GM12872 (cell line): ENCODE results near the gene DCLK1.

ENCODE experiments used
- TF ChIP-seq, protein P1 (sequence below): IDR thresholded peaks from 3 replicates; pipeline ENCODE4 v1.5.1; 2011; ENCODE audit warnings: low read depth, mild to moderate bottlenecking, low read length, moderate library complexity; ENCODE audit not compliant: insufficient read depth

Gene DCLK1

DNA sequence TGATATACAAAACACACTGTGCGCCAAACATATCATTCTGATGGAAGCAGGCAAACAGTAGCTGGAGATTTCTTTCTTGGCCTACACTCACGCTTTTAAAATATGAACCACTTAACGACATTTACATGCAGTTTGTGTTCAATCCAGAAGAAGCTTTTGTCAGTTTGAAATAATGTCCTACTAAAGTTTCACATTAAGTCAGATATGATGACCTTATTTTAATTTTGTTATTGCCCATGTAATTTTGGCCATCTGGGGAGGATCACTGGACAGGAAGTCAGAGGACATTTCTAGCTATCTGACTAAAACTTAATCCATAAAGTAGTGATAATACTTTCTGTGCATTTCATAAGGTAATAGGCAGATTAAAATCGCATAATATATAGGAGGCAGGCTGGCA, 98.1 kb downstream of the DCLK1 start:
- TF ChIP-seq, protein P1, sequence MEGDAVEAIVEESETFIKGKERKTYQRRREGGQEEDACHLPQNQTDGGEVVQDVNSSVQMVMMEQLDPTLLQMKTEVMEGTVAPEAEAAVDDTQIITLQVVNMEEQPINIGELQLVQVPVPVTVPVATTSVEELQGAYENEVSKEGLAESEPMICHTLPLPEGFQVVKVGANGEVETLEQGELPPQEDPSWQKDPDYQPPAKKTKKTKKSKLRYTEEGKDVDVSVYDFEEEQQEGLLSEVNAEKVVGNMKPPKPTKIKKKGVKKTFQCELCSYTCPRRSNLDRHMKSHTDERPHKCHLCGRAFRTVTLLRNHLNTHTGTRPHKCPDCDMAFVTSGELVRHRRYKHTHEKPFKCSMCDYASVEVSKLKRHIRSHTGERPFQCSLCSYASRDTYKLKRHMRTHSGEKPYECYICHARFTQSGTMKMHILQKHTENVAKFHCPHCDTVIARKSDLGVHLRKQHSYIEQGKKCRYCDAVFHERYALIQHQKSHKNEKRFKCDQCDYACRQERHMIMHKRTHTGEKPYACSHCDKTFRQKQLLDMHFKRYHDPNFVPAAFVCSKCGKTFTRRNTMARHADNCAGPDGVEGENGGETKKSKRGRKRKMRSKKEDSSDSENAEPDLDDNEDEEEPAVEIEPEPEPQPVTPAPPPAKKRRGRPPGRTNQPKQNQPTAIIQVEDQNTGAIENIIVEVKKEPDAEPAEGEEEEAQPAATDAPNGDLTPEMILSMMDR: no peak

DNA sequence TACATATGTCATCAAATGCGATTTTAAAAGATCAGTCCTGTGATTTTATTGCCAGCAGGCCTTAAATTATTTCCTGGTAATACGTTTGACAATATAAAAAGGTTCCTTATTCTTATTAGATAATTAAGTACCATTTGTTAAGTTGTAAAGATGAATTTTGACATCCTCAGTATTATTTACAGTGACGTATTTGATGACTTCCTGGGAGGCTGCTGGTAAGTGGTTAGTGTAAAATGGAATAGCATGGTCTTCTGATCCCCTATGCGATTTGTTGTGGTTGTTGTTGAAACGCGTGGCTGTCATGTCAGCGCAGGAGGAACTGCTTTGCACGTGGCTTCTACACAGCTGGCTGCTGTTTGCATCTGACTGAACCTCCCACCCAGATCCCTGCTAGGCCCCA, 99.7 kb downstream of the DCLK1 start:
- TF ChIP-seq, protein P1: no peak

DNA sequence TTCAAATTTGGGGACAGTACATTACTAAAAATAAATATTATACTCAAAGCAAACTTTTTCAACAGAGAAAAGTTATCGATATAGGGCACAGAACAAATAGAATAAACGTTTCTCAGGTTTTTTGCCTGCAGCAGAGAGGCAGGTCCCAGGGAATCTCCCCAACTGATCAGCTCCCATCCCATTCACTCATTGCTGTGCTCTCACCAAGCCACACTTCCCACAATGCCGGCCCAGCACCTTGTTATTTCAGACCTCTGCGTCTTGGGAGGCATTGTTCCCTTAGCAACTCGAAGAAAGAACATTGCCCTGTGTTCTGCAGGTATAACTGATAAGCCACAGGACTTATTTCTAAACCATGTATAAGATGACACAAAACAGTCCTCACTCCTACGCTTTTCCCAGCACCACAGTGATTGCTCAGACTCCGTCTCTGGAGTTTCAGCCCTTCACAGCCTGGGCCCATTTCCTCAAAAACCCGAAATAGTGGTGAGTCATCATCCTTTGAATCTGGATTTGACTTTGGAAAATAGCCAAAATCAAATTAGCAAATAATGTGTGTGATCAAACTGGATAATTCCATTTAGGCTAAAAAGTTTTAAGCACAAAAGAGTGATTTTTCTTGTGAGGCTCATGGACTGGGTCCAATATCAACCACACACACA, 100.4 kb downstream of the DCLK1 start:
- TF ChIP-seq, protein P1: no peak

DNA sequence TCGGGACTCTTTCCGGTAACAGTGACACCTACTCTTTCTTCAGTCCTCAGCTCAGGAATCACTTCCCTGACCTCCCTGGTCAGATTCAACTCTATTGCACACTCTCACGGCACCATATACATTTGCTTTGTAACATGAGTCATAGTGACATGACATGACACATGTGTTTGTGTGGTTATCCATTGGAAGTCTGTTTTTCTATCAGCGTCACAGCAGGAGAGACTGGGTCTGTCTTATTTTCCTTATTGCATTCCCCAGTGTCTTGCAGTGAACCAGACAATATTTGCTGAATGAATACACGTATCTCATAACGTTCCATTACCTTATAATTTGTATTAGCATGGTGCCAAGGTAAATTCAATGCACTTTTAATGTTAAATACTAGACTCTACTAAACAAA, 102.0 kb downstream of the DCLK1 start:
- TF ChIP-seq, protein P1: no peak

DNA sequence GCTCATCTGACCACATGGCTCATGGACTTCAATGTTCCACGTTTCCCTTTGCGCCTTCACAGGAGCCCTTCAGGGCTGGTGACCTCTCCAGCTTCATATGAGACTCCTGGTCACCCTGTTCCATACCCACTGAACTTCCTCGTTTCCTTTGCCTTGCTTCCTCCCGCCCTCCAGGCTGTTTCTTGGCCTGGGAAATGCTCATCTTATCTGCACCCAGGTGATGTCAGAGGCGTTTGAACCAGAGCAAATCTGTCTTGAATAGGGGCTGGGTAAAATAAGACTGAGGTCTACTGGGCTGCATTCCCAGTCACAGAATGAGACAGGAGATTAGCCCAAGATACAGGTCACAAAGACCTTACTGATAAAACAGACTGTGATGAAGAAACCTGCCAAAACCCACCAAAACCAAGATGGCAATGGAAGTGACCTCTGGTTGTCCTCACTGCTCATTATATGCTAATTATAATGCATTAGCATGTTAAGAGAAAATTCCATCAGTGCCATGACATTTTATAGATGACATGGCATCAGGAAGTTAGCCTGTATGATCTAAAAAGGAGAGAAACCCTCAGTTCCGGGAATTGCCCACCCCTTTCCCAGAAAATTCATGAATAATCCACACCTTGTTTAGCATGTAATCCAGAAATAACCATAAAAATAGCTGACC, 102.7 kb downstream of the DCLK1 start:
- TF ChIP-seq, protein P1: no peak

DNA sequence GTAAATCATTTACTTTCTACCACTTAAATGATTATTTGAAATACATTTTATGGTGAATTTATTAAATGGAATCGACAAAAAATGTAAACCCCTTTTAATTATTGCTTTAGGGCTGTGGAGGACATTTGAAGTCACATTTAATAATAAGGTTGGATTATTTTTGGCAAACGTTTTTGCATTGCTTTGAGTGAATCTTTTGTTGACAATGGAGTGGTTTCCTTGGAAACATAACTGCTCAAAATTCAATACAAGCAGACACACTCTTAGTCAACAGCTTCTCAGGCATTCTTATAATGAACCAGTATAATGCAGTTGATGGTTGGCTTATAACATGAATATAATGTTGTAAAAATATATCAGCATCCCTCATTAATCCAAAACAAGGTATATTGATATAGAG, 104.7 kb downstream of the DCLK1 start:
- TF ChIP-seq, protein P1: no peak

DNA sequence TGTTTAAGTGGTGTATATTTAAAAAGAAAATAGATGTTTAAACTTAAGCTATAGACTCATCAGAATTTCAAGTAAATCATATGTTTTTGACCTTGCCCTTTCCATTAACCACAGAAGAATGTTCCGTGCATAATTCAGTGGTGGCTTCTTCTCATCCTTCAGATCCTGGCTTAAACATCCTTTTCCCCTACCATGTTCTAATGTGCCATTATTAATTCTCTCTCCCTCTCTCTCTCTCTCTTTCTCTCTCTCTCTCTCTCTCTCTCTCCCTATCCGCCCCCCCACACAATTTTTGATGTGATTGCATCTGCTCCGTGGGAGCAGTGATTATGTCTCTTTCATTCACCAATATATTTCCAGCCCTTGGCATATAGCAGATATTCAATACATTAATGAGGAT, 116.4 kb downstream of the DCLK1 start:
- TF ChIP-seq, protein P1: no peak
